GM23248 (cell line): ENCODE measurements around the gene PDE10A.

Experiments used
- EZH2 ChIP-seq: fragments of 200-600 bp; sonication (generic); IDR thresholded peaks from 2 replicates; pipeline ENCODE4 v1.6.1; 2018; ENCODE audit warnings: antibody characterized with exemption, mild to moderate bottlenecking; ENCODE audit not compliant: insufficient read depth, poor library complexity, severe bottlenecking
- EZH2phosphoT487 ChIP-seq: fragments of 200-600 bp; sonication (generic); IDR thresholded peaks from 2 replicates; pipeline ENCODE4 v1.6.1; 2018; ENCODE audit warnings: antibody characterized with exemption, moderate library complexity, mild to moderate bottlenecking, low read depth; ENCODE audit not compliant: insufficient read depth

GRCh38 chr6:165325609-165326008, 337.4 kb downstream of the PDE10A start:
- no peak for TF ChIP-seq EZH2
- TF ChIP-seq EZH2phosphoT487 = no peak
